H1 (cell line): Measurements from ENCODE around the gene SYMPK. TPM values are rescaled to one million over a fixed set of nuclear protein-coding genes. Genes with fewer than 3 reads are reported as not detected.
A peak's percentile ranks its signal among the peaks of the same experiment; 100 is the strongest.

ENCODE experiments used
- BACH1 ChIP-seq: IDR thresholded peaks from 2 replicates; pipeline ENCODE4 v1.6.1; 2012; ENCODE audit warnings: low read length, improper control_type of control experiment
- CHD2 ChIP-seq: IDR thresholded peaks from 2 replicates; pipeline ENCODE4 v1.6.1; 2012; ENCODE audit warnings: low read length, improper control_type of control experiment
- CHD7 ChIP-seq: fragments of 300-600 bp; sonication (generic); IDR thresholded peaks from 2 replicates; pipeline ENCODE4 v1.7.1; 2012; ENCODE audit warnings: low read length, moderate library complexity, mild to moderate bottlenecking, inconsistent platforms; ENCODE audit not compliant: insufficient replicate concordance
- JUN ChIP-seq: IDR thresholded peaks from 2 replicates; pipeline ENCODE4 v1.6.1; 2011; ENCODE audit warnings: low read depth, mild to moderate bottlenecking, improper control_type of control experiment, low read length
- RAD21 ChIP-seq, 2 experiments: IDR thresholded peaks in 1 of 2; conservative IDR thresholded peaks in 1 of 2; 2 replicates each; pipeline ENCODE4 v1.6.1; 2011; ENCODE audit warnings: low read depth in 2 of 2, low read length in 2 of 2, improper control_type of control experiment in 1 of 2, inconsistent platforms in 1 of 2, mild to moderate bottlenecking in 1 of 2, moderate library complexity in 1 of 2
- SP1 ChIP-seq: IDR thresholded peaks from 2 replicates; pipeline ENCODE4 v1.6.1; 2011; ENCODE audit warnings: low read depth, low read length
- polyA plus RNA-seq, 7 experiments: library from polyadenylated mRNA; depleted of rRNA in 3 of 7; stranded (reverse) in 5 of 7; unstranded in 2 of 7; fragments of >200 nt in 5 of 7; fragments of 200-250 nt in 2 of 7; gene quantifications; 1 replicate in 5 of 7; 2 replicates in 1 of 7; 4 replicates in 1 of 7; pipeline versions ENCODE4 v1.2.1 to v1.2.3, GENCODE V29; 2011 to 2013; ENCODE audit warnings: missing spikeins in 2 of 7, mixed read lengths in 2 of 7
- total RNA-seq: library from RNA; stranded (reverse); fragmentation: NEBNext Ultra II Directional; extraction: Animal tissue kit (Norgen Biotek cat#: 25700); gene quantifications from 2 replicates; pipeline ENCODE4 v1.2.1, GENCODE V29; 2021

The SYMPK gene
- total and polyA plus RNA-seq, 2 of the 8 experiments (the other 6 are each of a cell fraction or from before 2014, with no cell fraction given): 93.6 to 99.5 TPM

- TF ChIP-seq CHD7 (peak; percentile 1), BACH1 (peak; percentile 85), CHD2 (peak; percentile 77), RAD21 (IDR thresholded peaks at IDR 0.05 in 1 of 2, conservative IDR thresholded peaks at IDR 0.05 in 1 of 2; ENCODE audit: low read depth in 2 of 2, low read length in 2 of 2) (peak; percentile 56 to 81), JUN (no peak), SP1 (peak; percentile 81; the same call in 1 of the 2 replicates)
Observed at GRCh38 chr19:45770192-45771101, 92.5 kb downstream of the SYMPK start (continued).
